Esophagus muscularis mucosa (tissue), 3 donors: ENCODE data around the gene ZNF563.

Experiments
- EP300 ChIP-seq: sonication (generic); formaldehyde crosslinking; IDR thresholded peaks from one replicate; pipeline ENCODE4 v1.6.1; 2017; ENCODE audit warnings: antibody characterized with exemption
- TF ChIP-seq, protein P1 (sequence below), 3 experiments: fragments of 200-600 bp in 2 of 3; fragments of 450-650 bp in 1 of 3; sonication (generic) in 2 of 3; IDR thresholded peaks; one replicate each; pipeline ENCODE4 v1.5.1; 2017 to 2019; ENCODE audit warnings: antibody characterized with exemption in 3 of 3, mild to moderate bottlenecking in 2 of 3, moderate library complexity in 1 of 3

DNA sequence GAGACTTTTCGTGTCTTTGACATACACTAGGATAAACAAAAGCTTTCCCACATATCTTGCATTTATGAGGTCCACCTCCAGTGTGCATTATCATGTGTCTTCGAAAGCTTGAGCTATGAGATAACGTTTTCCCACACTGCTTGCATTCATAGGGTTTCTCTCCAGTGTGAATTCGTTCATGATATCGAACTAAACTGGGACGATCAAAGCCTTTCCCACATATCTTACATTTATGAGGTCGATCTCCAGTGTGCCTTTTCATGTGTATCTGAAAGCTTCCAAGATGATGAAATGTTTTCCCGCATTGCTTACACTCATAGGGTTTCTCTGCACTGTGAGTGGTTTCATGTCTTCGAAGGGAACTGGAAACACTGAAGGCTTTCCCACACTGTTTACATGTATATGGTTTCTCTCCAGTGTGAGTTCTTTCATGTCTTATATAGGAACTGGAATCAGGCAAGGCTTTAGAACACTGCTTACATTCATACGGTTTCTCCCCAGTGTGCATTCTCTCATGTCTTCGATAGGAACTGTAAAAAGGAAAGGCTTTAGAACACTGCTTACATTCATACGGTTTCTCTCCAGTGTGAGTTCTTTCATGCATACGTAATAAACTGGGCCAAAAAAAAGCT, 14.5 kb downstream of the ZNF563 start:
- TF ChIP-seq, protein P1, sequence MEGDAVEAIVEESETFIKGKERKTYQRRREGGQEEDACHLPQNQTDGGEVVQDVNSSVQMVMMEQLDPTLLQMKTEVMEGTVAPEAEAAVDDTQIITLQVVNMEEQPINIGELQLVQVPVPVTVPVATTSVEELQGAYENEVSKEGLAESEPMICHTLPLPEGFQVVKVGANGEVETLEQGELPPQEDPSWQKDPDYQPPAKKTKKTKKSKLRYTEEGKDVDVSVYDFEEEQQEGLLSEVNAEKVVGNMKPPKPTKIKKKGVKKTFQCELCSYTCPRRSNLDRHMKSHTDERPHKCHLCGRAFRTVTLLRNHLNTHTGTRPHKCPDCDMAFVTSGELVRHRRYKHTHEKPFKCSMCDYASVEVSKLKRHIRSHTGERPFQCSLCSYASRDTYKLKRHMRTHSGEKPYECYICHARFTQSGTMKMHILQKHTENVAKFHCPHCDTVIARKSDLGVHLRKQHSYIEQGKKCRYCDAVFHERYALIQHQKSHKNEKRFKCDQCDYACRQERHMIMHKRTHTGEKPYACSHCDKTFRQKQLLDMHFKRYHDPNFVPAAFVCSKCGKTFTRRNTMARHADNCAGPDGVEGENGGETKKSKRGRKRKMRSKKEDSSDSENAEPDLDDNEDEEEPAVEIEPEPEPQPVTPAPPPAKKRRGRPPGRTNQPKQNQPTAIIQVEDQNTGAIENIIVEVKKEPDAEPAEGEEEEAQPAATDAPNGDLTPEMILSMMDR (IDR thresholded peaks at IDR 0.05) = no peak
- TF ChIP-seq EP300 = no peak
